SK-N-SH (cell line): Measurements from ENCODE around the gene ZSWIM8.

Experiments used
- CHD2 ChIP-seq: fragments of 150-350 bp; IDR thresholded peaks from 2 replicates; pipeline ENCODE4 v1.6.1; 2018; ENCODE audit warnings: low read length; ENCODE audit not compliant: partially characterized antibody
- CTCF ChIP-seq: fragments of 200-600 bp; sonication (generic); IDR thresholded peaks from 2 replicates; pipeline ENCODE4 v1.6.1; 2017; ENCODE audit warnings: antibody characterized with exemption, mild to moderate bottlenecking, moderate library complexity
- EP300 ChIP-seq, 2 experiments: IDR thresholded peaks; 2 replicates each; pipeline versions ENCODE4 v1.4.0 to v1.6.1; 2012; ENCODE audit warnings: borderline replicate concordance in 1 of 2, low read depth in 1 of 2, low read length in 1 of 2
- FOXM1 ChIP-seq: IDR thresholded peaks from 2 replicates; pipeline ENCODE4 v1.4.0; 2012; ENCODE audit warnings: low read depth, mild to moderate bottlenecking
- MXI1 ChIP-seq: IDR thresholded peaks from 2 replicates; pipeline ENCODE4 v1.6.1; 2012; ENCODE audit warnings: mild to moderate bottlenecking, low read depth, low read length, improper control_type of control experiment
- NRF1 ChIP-seq: IDR thresholded peaks from 2 replicates; pipeline ENCODE4 v1.6.1; 2012; ENCODE audit warnings: low read depth, mild to moderate bottlenecking, low read length
- POLR2AphosphoS5 ChIP-seq: IDR thresholded peaks from 2 replicates; pipeline ENCODE4 v1.6.1; 2012; ENCODE audit warnings: low read depth, low read length
- RAD21 ChIP-seq: IDR thresholded peaks from 2 replicates; pipeline ENCODE4 v1.6.1; 2012; ENCODE audit warnings: mild to moderate bottlenecking, low read length
- TEAD4 ChIP-seq: IDR thresholded peaks from 2 replicates; pipeline ENCODE4 v1.4.0; 2012; ENCODE audit warnings: mild to moderate bottlenecking, borderline replicate concordance; ENCODE audit not compliant: insufficient read depth
- USF2 ChIP-seq: fragments of 150-350 bp; IDR thresholded peaks from 2 replicates; pipeline ENCODE4 v1.6.1; 2017; ENCODE audit warnings: antibody characterized with exemption, low read length, low read depth, borderline replicate concordance
- ZBTB33 ChIP-seq: IDR thresholded peaks from 2 replicates; pipeline ENCODE4 v1.4.0; 2012; ENCODE audit warnings: low read depth, borderline replicate concordance

- no peak for TF ChIP-seq CTCF
- no peak for TF ChIP-seq ZBTB33
- no peak for TF ChIP-seq TEAD4
- TF ChIP-seq USF2: no peak
- TF ChIP-seq FOXM1: no peak
- no peak for TF ChIP-seq CHD2
- no peak for TF ChIP-seq EP300 (IDR thresholded peaks at IDR 0.05; ENCODE audit: borderline replicate concordance in 1 of 2, low read depth in 1 of 2, low read length in 1 of 2)
- no peak for TF ChIP-seq NRF1
- TF ChIP-seq MXI1: no peak
- TF ChIP-seq POLR2AphosphoS5: no peak
- TF ChIP-seq RAD21: no peak
Measured at GRCh38 chr10:73840056-73840402, 54.6 kb downstream of the ZSWIM8 start.
